ENCODE data around the gene ATG2A. TPM values are rescaled to one million over a fixed set of nuclear protein-coding genes. Genes with fewer than 3 reads are reported as not detected.

ATG2A gene
- total RNA-seq, 1 experiment from 2014 or later = 24.7 TPM

GRCh38 chr11:64885367-64886286 is 31.4 kb downstream of the ATG2A start:
- no peak for TF ChIP-seq YY1 (IDR thresholded peaks at IDR 0.05; ENCODE audit: extremely low read depth, insufficient replicate concordance, low read depth, low read length)
- no peak for TF ChIP-seq POLR2A (IDR thresholded peaks at IDR 0.05; ENCODE audit: borderline replicate concordance, extremely low read depth, insufficient read depth, insufficient read length)
- no TSS peak for BruUV-seq (replicated peaks)
- ATAC-seq (no peak), DNase-seq (ENCODE audit: low read depth, low spot score) (no peak)
- H3K4me3 ChIP-seq (replicated peaks in 1 of 2; ENCODE audit: low read depth in 1 of 2, low read length in 2 of 2) = no peak overlapping the region
- no peaks in the 10 kb centered on the region for H3K79me2 ChIP-seq (ENCODE audit: insufficient read depth, low read length)
- H3K9me3 ChIP-seq (ENCODE audit: control insufficient read depth in 1 of 2, insufficient read depth in 1 of 2, low read depth in 1 of 2, low read length in 2 of 2) = no peaks in the 10 kb centered on the region
- H2AFZ ChIP-seq (ENCODE audit: low read depth, low read length, poor library complexity, severe bottlenecking) = no peak overlapping the region
- H3K27me3 ChIP-seq (ENCODE audit: insufficient read depth, low read length) = no peaks in the 10 kb centered on the region
- no peak overlapping the region for H3K9ac ChIP-seq (ENCODE audit: low read length)
- H3K27ac ChIP-seq (ENCODE audit: low read depth, low read length) = no peak overlapping the region
- ChIA-PET POLR2A (no interaction called here), CTCF (interaction anchor here (0.8 to 10.8 kb wide), 3 partner anchors 37 to 40 kb away, joined by 3 to 112 read pairs (median 5); no protein-coding TSS in a partner anchor), RAD21 (ENCODE audit: low non-redundant PET in 1 of 2, low total read pairs in 2 of 2, uncharacterized antibody in 2 of 2, unreplicated experiment in 2 of 2) (no interaction called here)
- no peaks in the 10 kb centered on the region for H4K20me1 ChIP-seq (ENCODE audit: insufficient read depth)
- H3K4me1 ChIP-seq (ENCODE audit: control insufficient read depth in 1 of 2, insufficient read depth in 2 of 2, low read length in 2 of 2) = peaks cover 7 to 31% of the 10 kb centered on the region in 2 experiments; a peak in 3 of 4 replicates
- no peak overlapping the region for H3K4me2 ChIP-seq (ENCODE audit: low read length)
- no peaks in the 10 kb centered on the region for H3K36me3 ChIP-seq (ENCODE audit: control insufficient read depth in 1 of 2, insufficient read depth in 2 of 2, low read length in 2 of 2)
- intact Hi-C loops (cut with micrococcal nuclease) = loop anchor here (5.0 kb wide), 1 partner anchor 98 kb away; no protein-coding TSS in a partner anchor
- no peaks in the 10 kb centered on the region for H3K9me2 ChIP-seq (ENCODE audit: insufficient read depth)

GRCh38 chr11:64884019-64884418 is 33.0 kb downstream of the ATG2A start:
- H3K9me3 ChIP-seq (ENCODE audit: control insufficient read depth in 1 of 2, insufficient read depth in 1 of 2, low read depth in 1 of 2, low read length in 2 of 2) = no peaks in the 10 kb centered on the region
- ChIA-PET POLR2A (no interaction called here), RAD21 (ENCODE audit: low non-redundant PET in 1 of 2, low total read pairs in 2 of 2, uncharacterized antibody in 2 of 2, unreplicated experiment in 2 of 2) (no interaction called here), CTCF (no interaction called here)
- no peaks in the 10 kb centered on the region for H3K9me2 ChIP-seq (ENCODE audit: insufficient read depth)
- H2AFZ ChIP-seq (ENCODE audit: low read depth, low read length, poor library complexity, severe bottlenecking) = no peak overlapping the region
- no peak for ATAC-seq
- H4K20me1 ChIP-seq (ENCODE audit: insufficient read depth) = no peaks in the 10 kb centered on the region
- no peak overlapping the region for H3K9ac ChIP-seq (ENCODE audit: low read length)
- H3K27me3 ChIP-seq (ENCODE audit: insufficient read depth, low read length) = no peaks in the 10 kb centered on the region
- DNase-seq (ENCODE audit: low read depth, low spot score) = no peak
- H3K79me2 ChIP-seq (ENCODE audit: insufficient read depth, low read length) = peaks cover 2% of the 10 kb centered on the region; the same call in 1 of the 2 replicates
- no peaks in the 10 kb centered on the region for H3K36me3 ChIP-seq (ENCODE audit: control insufficient read depth in 1 of 2, insufficient read depth in 2 of 2, low read length in 2 of 2)
- BruUV-seq (replicated peaks) = no TSS peak
- no peak overlapping the region for H3K4me2 ChIP-seq (ENCODE audit: low read length)
- TF ChIP-seq, protein P1, sequence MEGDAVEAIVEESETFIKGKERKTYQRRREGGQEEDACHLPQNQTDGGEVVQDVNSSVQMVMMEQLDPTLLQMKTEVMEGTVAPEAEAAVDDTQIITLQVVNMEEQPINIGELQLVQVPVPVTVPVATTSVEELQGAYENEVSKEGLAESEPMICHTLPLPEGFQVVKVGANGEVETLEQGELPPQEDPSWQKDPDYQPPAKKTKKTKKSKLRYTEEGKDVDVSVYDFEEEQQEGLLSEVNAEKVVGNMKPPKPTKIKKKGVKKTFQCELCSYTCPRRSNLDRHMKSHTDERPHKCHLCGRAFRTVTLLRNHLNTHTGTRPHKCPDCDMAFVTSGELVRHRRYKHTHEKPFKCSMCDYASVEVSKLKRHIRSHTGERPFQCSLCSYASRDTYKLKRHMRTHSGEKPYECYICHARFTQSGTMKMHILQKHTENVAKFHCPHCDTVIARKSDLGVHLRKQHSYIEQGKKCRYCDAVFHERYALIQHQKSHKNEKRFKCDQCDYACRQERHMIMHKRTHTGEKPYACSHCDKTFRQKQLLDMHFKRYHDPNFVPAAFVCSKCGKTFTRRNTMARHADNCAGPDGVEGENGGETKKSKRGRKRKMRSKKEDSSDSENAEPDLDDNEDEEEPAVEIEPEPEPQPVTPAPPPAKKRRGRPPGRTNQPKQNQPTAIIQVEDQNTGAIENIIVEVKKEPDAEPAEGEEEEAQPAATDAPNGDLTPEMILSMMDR (IDR thresholded peaks at IDR 0.05 in 2 of 3, conservative IDR thresholded peaks at IDR 0.05 in 1 of 3; ENCODE audit: borderline replicate concordance in 1 of 3, insufficient read depth in 1 of 3, low read depth in 2 of 3, low read length in 2 of 3) = no peak
- TF ChIP-seq FOSL1 (IDR thresholded peaks at IDR 0.05; ENCODE audit: low read depth) = no peak
- TF ChIP-seq YY1 (IDR thresholded peaks at IDR 0.05; ENCODE audit: extremely low read depth, insufficient replicate concordance, low read depth, low read length) = no peak
- TF ChIP-seq, protein P2, sequence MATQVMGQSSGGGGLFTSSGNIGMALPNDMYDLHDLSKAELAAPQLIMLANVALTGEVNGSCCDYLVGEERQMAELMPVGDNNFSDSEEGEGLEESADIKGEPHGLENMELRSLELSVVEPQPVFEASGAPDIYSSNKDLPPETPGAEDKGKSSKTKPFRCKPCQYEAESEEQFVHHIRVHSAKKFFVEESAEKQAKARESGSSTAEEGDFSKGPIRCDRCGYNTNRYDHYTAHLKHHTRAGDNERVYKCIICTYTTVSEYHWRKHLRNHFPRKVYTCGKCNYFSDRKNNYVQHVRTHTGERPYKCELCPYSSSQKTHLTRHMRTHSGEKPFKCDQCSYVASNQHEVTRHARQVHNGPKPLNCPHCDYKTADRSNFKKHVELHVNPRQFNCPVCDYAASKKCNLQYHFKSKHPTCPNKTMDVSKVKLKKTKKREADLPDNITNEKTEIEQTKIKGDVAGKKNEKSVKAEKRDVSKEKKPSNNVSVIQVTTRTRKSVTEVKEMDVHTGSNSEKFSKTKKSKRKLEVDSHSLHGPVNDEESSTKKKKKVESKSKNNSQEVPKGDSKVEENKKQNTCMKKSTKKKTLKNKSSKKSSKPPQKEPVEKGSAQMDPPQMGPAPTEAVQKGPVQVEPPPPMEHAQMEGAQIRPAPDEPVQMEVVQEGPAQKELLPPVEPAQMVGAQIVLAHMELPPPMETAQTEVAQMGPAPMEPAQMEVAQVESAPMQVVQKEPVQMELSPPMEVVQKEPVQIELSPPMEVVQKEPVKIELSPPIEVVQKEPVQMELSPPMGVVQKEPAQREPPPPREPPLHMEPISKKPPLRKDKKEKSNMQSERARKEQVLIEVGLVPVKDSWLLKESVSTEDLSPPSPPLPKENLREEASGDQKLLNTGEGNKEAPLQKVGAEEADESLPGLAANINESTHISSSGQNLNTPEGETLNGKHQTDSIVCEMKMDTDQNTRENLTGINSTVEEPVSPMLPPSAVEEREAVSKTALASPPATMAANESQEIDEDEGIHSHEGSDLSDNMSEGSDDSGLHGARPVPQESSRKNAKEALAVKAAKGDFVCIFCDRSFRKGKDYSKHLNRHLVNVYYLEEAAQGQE (IDR thresholded peaks at IDR 0.05; ENCODE audit: low read depth) = no peak
- TF ChIP-seq ZNF274 (IDR thresholded peaks at IDR 0.05; ENCODE audit: low read depth, low read length) = no peak
- TF ChIP-seq CBX3 (IDR thresholded peaks at IDR 0.05; ENCODE audit: low read depth) = no peak
- no peak for TF ChIP-seq SP1 (IDR thresholded peaks at IDR 0.05; ENCODE audit: low read depth)
- no peak for TF ChIP-seq JUND (IDR thresholded peaks at IDR 0.05)
- no peak overlapping the region for H3K27ac ChIP-seq (ENCODE audit: low read depth, low read length)
- H3K4me3 ChIP-seq (replicated peaks in 1 of 2; ENCODE audit: low read depth in 1 of 2, low read length in 2 of 2) = no peak overlapping the region
- peaks cover 13 to 33% of the 10 kb centered on the region in 2 experiments; a peak in 3 of 4 replicates for H3K4me1 ChIP-seq (ENCODE audit: control insufficient read depth in 1 of 2, insufficient read depth in 2 of 2, low read length in 2 of 2)
- intact Hi-C loops (cut with micrococcal nuclease) = no loop called here

Measured in HCT116 (cell line).